Loucy (cell line): ENCODE measurements around the gene KIF26A.

ENCODE experiments used
- H2AFZ ChIP-seq: fragments of 200-600 bp; sonication (generic); 2 replicates; pipeline ENCODE4 v1.6.0; 2016; ENCODE audit warnings: antibody characterized with exemption, mild to moderate bottlenecking, low read length, moderate library complexity
- H3F3A ChIP-seq: fragments of 200-600 bp; 2 replicates; pipeline ENCODE4 v1.6.0; 2016; ENCODE audit warnings: antibody characterized with exemption, low read depth, mild to moderate bottlenecking
- H3K27me3 ChIP-seq: fragments of 200-600 bp; sonication (generic); 2 replicates; pipeline ENCODE4 v1.6.1; 2014; ENCODE audit warnings: low read length, mild to moderate bottlenecking; ENCODE audit not compliant: insufficient read depth, poor library complexity, severe bottlenecking
- H3K36me3 ChIP-seq: fragments of 200-600 bp; sonication (generic); 2 replicates; pipeline ENCODE4 v1.6.1; 2016; ENCODE audit warnings: low read length; ENCODE audit not compliant: insufficient read depth
- H3K4me1 ChIP-seq: fragments of 200-600 bp; sonication (generic); 2 replicates; pipeline ENCODE4 v1.5.1; 2014; ENCODE audit warnings: low read length, mild to moderate bottlenecking; ENCODE audit not compliant: insufficient read depth, poor library complexity, severe bottlenecking
- H3K4me2 ChIP-seq: fragments of 200-600 bp; sonication (generic); 2 replicates; pipeline ENCODE4 v1.6.0; 2014; ENCODE audit warnings: antibody characterized with exemption, low read length, low read depth, mild to moderate bottlenecking; ENCODE audit not compliant: poor library complexity, severe bottlenecking
- H3K4me3 ChIP-seq: fragments of 200-600 bp; sonication (generic); 2 replicates; pipeline ENCODE4 v1.5.1; 2014; ENCODE audit warnings: low read length, mild to moderate bottlenecking, mixed read lengths; ENCODE audit not compliant: poor library complexity, severe bottlenecking
- H3K79me2 ChIP-seq: fragments of 200-600 bp; sonication (generic); 2 replicates; pipeline ENCODE4 v1.6.1; 2014; ENCODE audit warnings: low read length; ENCODE audit not compliant: insufficient read depth
- H3K9ac ChIP-seq: fragments of 200-600 bp; sonication (generic); 2 replicates; pipeline ENCODE4 v1.6.0; 2014; ENCODE audit warnings: mild to moderate bottlenecking, low read depth, low read length, moderate library complexity; ENCODE audit not compliant: poor library complexity, severe bottlenecking
- H3K9me2 ChIP-seq: fragments of 200-600 bp; sonication (generic); replicated peaks from 2 replicates; pipeline ENCODE4 v1.6.1; 2016; ENCODE audit warnings: low read depth, low read length, mixed read lengths
- H3K9me3 ChIP-seq: fragments of 200-600 bp; sonication (generic); 2 replicates; pipeline ENCODE4 v1.6.1; 2014; ENCODE audit warnings: mild to moderate bottlenecking, antibody characterized with exemption, low read length, low read depth; ENCODE audit not compliant: insufficient read depth
- H4K20me1 ChIP-seq: fragments of 200-600 bp; sonication (generic); 2 replicates; pipeline ENCODE4 v1.6.0; 2014; ENCODE audit warnings: antibody characterized with exemption, low read length, mild to moderate bottlenecking; ENCODE audit not compliant: insufficient read depth, poor library complexity, severe bottlenecking
- EZH2phosphoT487 ChIP-seq: fragments of 200-600 bp; IDR thresholded peaks from 2 replicates; pipeline ENCODE4 v1.6.1; 2018; ENCODE audit warnings: antibody characterized with exemption, mild to moderate bottlenecking, moderate library complexity, borderline replicate concordance
- TF ChIP-seq, protein P1 (sequence below): fragments of 200-600 bp; sonication (generic); conservative IDR thresholded peaks from 2 replicates; pipeline ENCODE4 v1.5.1; 2014; ENCODE audit warnings: mild to moderate bottlenecking, antibody characterized with exemption, low read length

Gene KIF26A

DNA sequence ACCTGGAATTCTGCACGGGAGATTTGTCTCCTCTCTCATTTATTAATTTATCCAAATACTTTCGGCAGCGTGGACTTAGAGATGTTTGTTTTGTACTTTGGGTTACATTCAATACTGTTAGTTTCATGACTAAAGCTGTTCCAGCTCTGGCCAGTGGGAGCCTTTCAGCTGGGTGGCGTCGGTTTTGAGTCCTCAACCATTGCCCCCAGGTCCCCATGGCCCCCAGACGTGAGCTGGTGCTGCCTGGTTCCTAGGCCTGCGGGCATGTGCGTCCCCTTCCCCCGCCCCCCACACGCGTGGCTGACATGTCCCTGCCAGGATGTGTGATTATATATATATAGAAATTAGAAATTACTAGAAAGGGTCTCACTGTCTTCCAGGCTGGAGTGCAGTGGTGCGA lies 48.2 kb downstream of the KIF26A start:
- TF ChIP-seq, protein P1, sequence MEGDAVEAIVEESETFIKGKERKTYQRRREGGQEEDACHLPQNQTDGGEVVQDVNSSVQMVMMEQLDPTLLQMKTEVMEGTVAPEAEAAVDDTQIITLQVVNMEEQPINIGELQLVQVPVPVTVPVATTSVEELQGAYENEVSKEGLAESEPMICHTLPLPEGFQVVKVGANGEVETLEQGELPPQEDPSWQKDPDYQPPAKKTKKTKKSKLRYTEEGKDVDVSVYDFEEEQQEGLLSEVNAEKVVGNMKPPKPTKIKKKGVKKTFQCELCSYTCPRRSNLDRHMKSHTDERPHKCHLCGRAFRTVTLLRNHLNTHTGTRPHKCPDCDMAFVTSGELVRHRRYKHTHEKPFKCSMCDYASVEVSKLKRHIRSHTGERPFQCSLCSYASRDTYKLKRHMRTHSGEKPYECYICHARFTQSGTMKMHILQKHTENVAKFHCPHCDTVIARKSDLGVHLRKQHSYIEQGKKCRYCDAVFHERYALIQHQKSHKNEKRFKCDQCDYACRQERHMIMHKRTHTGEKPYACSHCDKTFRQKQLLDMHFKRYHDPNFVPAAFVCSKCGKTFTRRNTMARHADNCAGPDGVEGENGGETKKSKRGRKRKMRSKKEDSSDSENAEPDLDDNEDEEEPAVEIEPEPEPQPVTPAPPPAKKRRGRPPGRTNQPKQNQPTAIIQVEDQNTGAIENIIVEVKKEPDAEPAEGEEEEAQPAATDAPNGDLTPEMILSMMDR: no peak
- no peak for TF ChIP-seq EZH2phosphoT487
- H2AFZ ChIP-seq: no peak overlapping the region
- no peaks in the 10 kb centered on the region for H3K79me2 ChIP-seq
- no peak overlapping the region for H3K4me2 ChIP-seq
- no peaks in the 10 kb centered on the region for H3K9me3 ChIP-seq
- H3K4me3 ChIP-seq: no peak overlapping the region
- H3K9me2 ChIP-seq: no peaks in the 10 kb centered on the region
- no peaks in the 10 kb centered on the region for H3K4me1 ChIP-seq
- no peaks in the 10 kb centered on the region for H3F3A ChIP-seq
- no peaks in the 10 kb centered on the region for H3K27me3 ChIP-seq
- H4K20me1 ChIP-seq: no peaks in the 10 kb centered on the region
- no peak overlapping the region for H3K9ac ChIP-seq
- no peaks in the 10 kb centered on the region for H3K36me3 ChIP-seq

GRCh38 chr14:104187121-104187889 lies 48.9 kb downstream of the KIF26A start:
- Histone ChIP-seq H3K4me3 (no peak overlapping the region), H3F3A (no peaks in the 10 kb centered on the region), H3K27me3 (no peaks in the 10 kb centered on the region), H2AFZ (no peak overlapping the region), H3K4me1 (no peaks in the 10 kb centered on the region), H4K20me1 (no peaks in the 10 kb centered on the region), H3K36me3 (no peaks in the 10 kb centered on the region), H3K79me2 (no peaks in the 10 kb centered on the region), H3K9me2 (no peaks in the 10 kb centered on the region), H3K9ac (no peak overlapping the region), H3K9me3 (no peaks in the 10 kb centered on the region), H3K4me2 (no peak overlapping the region)
- TF ChIP-seq EZH2phosphoT487: no peak
- TF ChIP-seq, protein P1: no peak

DNA sequence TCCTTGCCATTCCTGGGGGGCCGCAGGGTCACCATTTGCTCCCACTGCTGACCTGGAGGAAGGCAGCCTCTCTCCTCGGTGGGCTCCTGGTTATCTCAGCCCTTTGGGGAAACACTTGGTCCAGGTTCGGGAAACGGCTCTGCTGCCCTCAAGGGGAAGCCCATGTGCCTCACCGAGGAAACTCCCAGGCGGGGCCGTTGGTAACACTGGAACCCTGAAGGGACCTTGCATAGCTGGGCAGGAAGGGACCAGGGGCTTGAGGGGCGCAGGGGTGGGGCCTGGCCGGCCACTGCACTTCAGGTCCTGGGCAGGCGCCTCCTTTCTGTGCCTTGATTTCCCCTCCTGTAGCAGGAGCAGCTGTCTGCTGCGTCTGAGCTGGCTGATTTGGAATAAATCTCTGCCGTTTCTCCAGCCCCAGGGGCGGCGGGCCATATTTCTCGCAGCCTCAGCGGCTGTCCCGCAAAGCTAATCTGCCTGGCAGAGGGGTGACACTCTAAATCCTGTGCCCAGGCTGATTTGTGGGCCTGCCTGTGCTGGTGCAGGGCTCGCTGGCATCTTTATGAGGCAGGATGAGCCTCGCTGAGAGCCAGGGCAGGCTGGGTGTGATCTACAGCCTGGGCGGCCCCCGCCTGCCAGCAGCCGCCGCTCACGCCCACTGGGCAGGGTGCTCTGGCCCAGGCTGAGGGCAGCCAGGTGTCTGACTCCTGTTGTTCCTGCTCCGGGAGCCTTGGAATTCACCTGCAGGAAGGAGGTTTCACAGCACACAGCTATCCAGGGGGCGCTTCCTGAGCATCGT lies 49.7 kb downstream of the KIF26A start:
- H3K9ac ChIP-seq: no peak overlapping the region
- no peaks in the 10 kb centered on the region for H3K4me1 ChIP-seq
- H3K4me3 ChIP-seq: no peak overlapping the region
- TF ChIP-seq EZH2phosphoT487: no peak
- TF ChIP-seq, protein P1: no peak
- no peaks in the 10 kb centered on the region for H4K20me1 ChIP-seq
- H3K36me3 ChIP-seq: no peaks in the 10 kb centered on the region
- H3K4me2 ChIP-seq: no peak overlapping the region
- H3K9me3 ChIP-seq: no peaks in the 10 kb centered on the region
- H3K27me3 ChIP-seq: no peaks in the 10 kb centered on the region
- no peaks in the 10 kb centered on the region for H3F3A ChIP-seq
- no peaks in the 10 kb centered on the region for H3K9me2 ChIP-seq
- H3K79me2 ChIP-seq: no peaks in the 10 kb centered on the region
- H2AFZ ChIP-seq: no peak overlapping the region
